Erythroblast (primary cell): ENCODE results near the gene LSR.

Experiments
- GATA1 ChIP-seq: IDR thresholded peaks from 2 replicates; pipeline ENCODE4 v1.6.1; 2011; ENCODE audit warnings: low read depth, mild to moderate bottlenecking, control low read depth, low read length, moderate library complexity
- POLR2A ChIP-seq: IDR thresholded peaks from 2 replicates; pipeline ENCODE4 v1.6.1; 2011; ENCODE audit warnings: mild to moderate bottlenecking, low read length

- no peak for TF ChIP-seq POLR2A
- TF ChIP-seq GATA1 = no peak
These were observed 22.9 kb upstream of the LSR start for GRCh38 chr19:35225951-35226350.
